ENCODE results near the gene ETFA.

DNA sequence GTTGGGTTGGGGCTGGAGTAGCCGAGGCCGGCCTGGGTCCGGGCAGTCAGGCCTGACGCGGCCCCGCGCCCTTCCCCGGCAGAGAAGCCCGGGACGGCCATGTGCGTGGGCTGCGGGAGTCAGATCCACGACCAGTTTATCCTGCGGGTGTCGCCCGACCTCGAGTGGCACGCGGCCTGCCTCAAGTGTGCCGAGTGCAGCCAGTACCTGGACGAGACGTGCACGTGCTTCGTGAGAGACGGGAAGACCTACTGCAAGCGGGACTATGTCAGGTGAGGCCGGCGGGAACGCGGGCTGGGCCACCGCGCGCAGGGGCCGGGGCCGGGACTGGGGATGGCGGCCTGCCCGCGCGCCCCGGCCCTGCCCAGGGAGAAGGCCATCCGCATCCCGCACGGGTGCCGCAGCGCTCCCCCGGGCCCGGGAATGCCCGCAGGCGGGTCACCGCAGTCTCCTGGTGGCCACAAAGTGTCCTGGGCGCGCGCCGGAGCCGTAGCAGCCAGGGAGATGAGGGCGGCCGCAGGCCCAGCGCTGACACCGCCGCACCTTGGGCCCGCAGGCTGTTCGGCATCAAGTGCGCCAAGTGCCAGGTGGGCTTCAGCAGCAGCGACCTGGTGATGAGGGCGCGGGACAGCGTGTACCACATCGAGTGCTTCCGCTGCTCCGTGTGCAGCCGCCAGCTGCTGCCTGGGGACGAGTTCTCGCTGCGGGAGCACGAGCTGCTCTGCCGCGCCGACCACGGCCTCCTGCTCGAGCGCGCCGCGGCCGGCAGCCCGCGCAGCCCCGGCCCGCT, 26.6 kb upstream of the ETFA start:
- TF ChIP-seq, protein P1, sequence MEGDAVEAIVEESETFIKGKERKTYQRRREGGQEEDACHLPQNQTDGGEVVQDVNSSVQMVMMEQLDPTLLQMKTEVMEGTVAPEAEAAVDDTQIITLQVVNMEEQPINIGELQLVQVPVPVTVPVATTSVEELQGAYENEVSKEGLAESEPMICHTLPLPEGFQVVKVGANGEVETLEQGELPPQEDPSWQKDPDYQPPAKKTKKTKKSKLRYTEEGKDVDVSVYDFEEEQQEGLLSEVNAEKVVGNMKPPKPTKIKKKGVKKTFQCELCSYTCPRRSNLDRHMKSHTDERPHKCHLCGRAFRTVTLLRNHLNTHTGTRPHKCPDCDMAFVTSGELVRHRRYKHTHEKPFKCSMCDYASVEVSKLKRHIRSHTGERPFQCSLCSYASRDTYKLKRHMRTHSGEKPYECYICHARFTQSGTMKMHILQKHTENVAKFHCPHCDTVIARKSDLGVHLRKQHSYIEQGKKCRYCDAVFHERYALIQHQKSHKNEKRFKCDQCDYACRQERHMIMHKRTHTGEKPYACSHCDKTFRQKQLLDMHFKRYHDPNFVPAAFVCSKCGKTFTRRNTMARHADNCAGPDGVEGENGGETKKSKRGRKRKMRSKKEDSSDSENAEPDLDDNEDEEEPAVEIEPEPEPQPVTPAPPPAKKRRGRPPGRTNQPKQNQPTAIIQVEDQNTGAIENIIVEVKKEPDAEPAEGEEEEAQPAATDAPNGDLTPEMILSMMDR (IDR thresholded peaks at IDR 0.05) = no peak
- TF ChIP-seq POLR2A (IDR thresholded peaks at IDR 0.05) = no peak

Data from thyroid gland (tissue), 4 donors.